ENCODE data around the gene CANX. TPM values are rescaled to one million over a fixed set of nuclear protein-coding genes. Genes with fewer than 3 reads are reported as not detected.

The CANX gene
- total and polyA plus RNA-seq, 9 of the 15 experiments (the other 6 are each of a cell fraction or from before 2014, with no cell fraction given): 155 to 893 (median 589) TPM

DNA sequence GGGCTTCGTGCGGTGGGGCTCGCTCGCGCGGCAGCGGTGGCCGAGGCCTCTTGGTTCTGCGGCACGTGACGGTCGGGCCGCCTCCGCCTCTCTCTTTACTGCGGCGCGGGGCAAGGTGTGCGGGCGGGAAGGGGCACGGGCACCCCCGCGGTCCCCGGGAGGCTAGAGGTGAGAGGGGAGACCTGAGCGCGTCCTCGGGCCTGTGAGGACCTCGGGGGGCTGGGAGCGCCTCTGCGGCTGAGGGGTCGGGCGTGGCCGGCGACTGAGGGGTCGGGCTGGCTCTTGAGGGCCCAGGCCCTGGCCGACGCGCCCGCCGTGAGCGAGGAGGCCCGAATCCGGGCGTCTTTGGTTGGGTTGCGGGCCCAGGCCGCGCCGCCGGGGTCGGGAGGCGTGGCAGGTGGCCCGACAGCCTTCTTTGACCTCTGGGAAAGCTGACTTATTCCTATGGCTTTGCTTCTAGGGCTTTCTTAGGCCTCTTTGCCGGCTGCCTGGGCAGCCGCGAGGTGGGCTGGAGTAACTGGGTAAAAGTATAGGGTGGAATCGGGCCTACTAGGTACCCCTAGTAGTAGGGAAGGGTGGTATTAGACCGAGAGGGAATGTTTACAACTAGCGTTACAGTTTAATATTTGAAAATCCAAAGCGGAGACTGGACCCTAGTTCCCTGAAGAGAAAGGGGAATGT is at the start of gene CANX (continued):
- TF ChIP-seq MITF (IDR thresholded peaks at IDR 0.05) (peak; percentile 85; the same call in 1 of the 2 replicates), CTCF (IDR thresholded peaks at IDR 0.05 in 2 of 3, conservative IDR thresholded peaks at IDR 0.05 in 1 of 3; ENCODE audit: insufficient read depth in 2 of 3, low read depth in 1 of 3, low read length in 3 of 3) (no peak), ELF2 (CRISPR knock-in tag; IDR thresholded peaks at IDR 0.05) (no peak), THAP7 (CRISPR knock-in tag; IDR thresholded peaks at IDR 0.05) (no peak), NR2C1 (IDR thresholded peaks at IDR 0.05) (no peak), NR2C1 (tag; IDR thresholded peaks at IDR 0.05) (0 out of 2 replicates have a peak, but pooled peaks have one; percentile 40), ZNF121 (CRISPR knock-in tag; conservative IDR thresholded peaks at IDR 0.05) (no peak), ATF1 (CRISPR knock-in tag; IDR thresholded peaks at IDR 0.05) (no peak), ATF1 (tag; IDR thresholded peaks at IDR 0.05) (peak; percentile 78), CC2D1A (IDR thresholded peaks at IDR 0.05) (no peak), HMGN3 (IDR thresholded peaks at IDR 0.05; ENCODE audit: borderline replicate concordance, extremely low read depth, insufficient read length, low read depth, low read length) (no peak), PKNOX1 (IDR thresholded peaks at IDR 0.05) (no peak), PREB (CRISPR knock-in tag; IDR thresholded peaks at IDR 0.05) (0 out of 2 replicates have a peak, but pooled peaks have one; percentile 23), PRMT5 (CRISPR knock-in tag; IDR thresholded peaks at IDR 0.05) (no peak), UBTF (IDR thresholded peaks at IDR 0.05; ENCODE audit: borderline replicate concordance in 1 of 2, low read depth in 2 of 2, low read length in 2 of 2) (no peak), MCM2 (IDR thresholded peaks at IDR 0.05; ENCODE audit: low read depth) (no peak), NFE2L1 (tag; IDR thresholded peaks at IDR 0.05; ENCODE audit: borderline replicate concordance, low read depth) (no peak)
- TF ChIP-seq, protein P1, sequence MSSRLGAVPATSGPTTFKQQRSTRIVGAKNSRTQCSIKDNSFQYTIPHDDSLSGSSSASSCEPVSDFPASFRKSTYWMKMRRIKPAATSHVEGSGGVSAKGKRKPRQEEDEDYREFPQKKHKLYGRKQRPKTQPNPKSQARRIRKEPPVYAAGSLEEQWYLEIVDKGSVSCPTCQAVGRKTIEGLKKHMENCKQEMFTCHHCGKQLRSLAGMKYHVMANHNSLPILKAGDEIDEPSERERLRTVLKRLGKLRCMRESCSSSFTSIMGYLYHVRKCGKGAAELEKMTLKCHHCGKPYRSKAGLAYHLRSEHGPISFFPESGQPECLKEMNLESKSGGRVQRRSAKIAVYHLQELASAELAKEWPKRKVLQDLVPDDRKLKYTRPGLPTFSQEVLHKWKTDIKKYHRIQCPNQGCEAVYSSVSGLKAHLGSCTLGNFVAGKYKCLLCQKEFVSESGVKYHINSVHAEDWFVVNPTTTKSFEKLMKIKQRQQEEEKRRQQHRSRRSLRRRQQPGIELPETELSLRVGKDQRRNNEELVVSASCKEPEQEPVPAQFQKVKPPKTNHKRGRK (tag; IDR thresholded peaks at IDR 0.05): no peak
